SK-MEL-5 (cell line): ENCODE data around the gene MRPS17. TPM values are rescaled to one million over a fixed set of nuclear protein-coding genes. Genes with fewer than 3 reads are reported as not detected.
"Not testable (repeated sequence)": the region's sequence is repeated elsewhere in the genome, so short reads cannot be mapped to it uniquely, and the experiment has no call there.

Experiments used
- DNase-seq: peaks from one replicate; pipeline ENCODE4 v3.0.0-alpha.2; 2016; ENCODE audit warnings: low read depth, low spot score
- in situ Hi-C: cut with HindIII; loops from 2 replicates; pipeline ENCODE4 v1.10.0; 2016; ENCODE audit warnings: low sequenced_read_pairs, high pct_unique_total_duplicates, low pct_unique_long_range_greater_than_20kb
- polyA plus RNA-seq, 2 experiments: library from polyadenylated mRNA; depleted of rRNA; stranded (reverse); fragments of >200 nt; gene quantifications; 2 replicates each; pipeline ENCODE4 v1.2.3, GENCODE V29; 2015
- total RNA-seq: library from RNA; depleted of rRNA; stranded (reverse); fragments of >200 nt; shearing (Covaris generic); gene quantifications from 2 replicates; pipeline ENCODE4 v1.2.3, GENCODE V29; 2014; rRNA removed

The MRPS17 gene
- total RNA-seq: 32.2 and 34.3 TPM in 2 replicates
- polyA plus RNA-seq (2015; cell fraction: cytosol; rRNA removed): 15.5 and 16.5 TPM in 2 replicates
- 2.9 and 7.1 TPM in 2 replicates for polyA plus RNA-seq (2015; cell fraction: nucleus; rRNA removed)

GRCh38 chr7:55951637-55952351 lies at the start of gene MRPS17:
Gene MRPS17, plus strand, starts transcription at chr7:55951877. Its CDS starts 1,319 bp downstream, at chr7:55953196.
- peak; percentile 93 for DNase-seq
- in situ Hi-C loops: no loop called here

GRCh38 chr7:55903985-55904759 lies 47.5 kb upstream of the MRPS17 start:
- in situ Hi-C loops: no loop called here
- DNase-seq: no peak

- peak; percentile 19 for DNase-seq
- in situ Hi-C loops: no loop called here
Measured at GRCh38 chr7:55912748-55913158, 38.9 kb upstream of the MRPS17 start.

- DNase-seq: no peak
- in situ Hi-C loops: no loop called here
Measured at GRCh38 chr7:55917771-55918170, 33.9 kb upstream of the MRPS17 start.

- no peak for DNase-seq
- in situ Hi-C loops: no loop called here
Measured at GRCh38 chr7:55928006-55928767, 23.5 kb upstream of the MRPS17 start.

- in situ Hi-C loops: no loop called here
- DNase-seq: no peak
Measured at GRCh38 chr7:55931421-55932151, 20.1 kb upstream of the MRPS17 start.

- in situ Hi-C loops: no loop called here
- no peak for DNase-seq
Measured at GRCh38 chr7:55939514-55940123, 12.1 kb upstream of the MRPS17 start.

- in situ Hi-C loops: no loop called here
- no peak for DNase-seq
Measured at GRCh38 chr7:55946545-55946944, 5.1 kb upstream of the MRPS17 start.

GRCh38 chr7:55952352-55952671 lies 635 bp downstream of the MRPS17 start:
- in situ Hi-C loops: not testable (repeated sequence)

GRCh38 chr7:55953707-55954475 lies 2.2 kb downstream of the MRPS17 start:
- in situ Hi-C loops: no loop called here
- DNase-seq: no peak

More at GRCh38 chr7:55952352-55952671, 635 bp downstream of the MRPS17 start:
- not testable (repeated sequence) for DNase-seq

- in situ Hi-C loops: no loop called here
- DNase-seq: no peak
Measured at GRCh38 chr7:55957190-55957589, 5.5 kb downstream of the MRPS17 start.

- in situ Hi-C loops: no loop called here
- DNase-seq: no peak
Measured at GRCh38 chr7:55962014-55962413, 10.3 kb downstream of the MRPS17 start.

- DNase-seq: no peak
Measured at GRCh38 chr7:55963584-55964168, 12.0 kb downstream of the MRPS17 start.

GRCh38 chr7:55964261-55965099 lies 12.8 kb downstream of the MRPS17 start, which contains the start of gene NIPSNAP2:
Gene NIPSNAP2, plus strand, starts transcription at chr7:55964585. Its CDS starts 25 bp downstream, at chr7:55964610.
- in situ Hi-C loops: no loop called here
- peak; percentile 64 for DNase-seq

More at GRCh38 chr7:55963584-55964168, 12.0 kb downstream of the MRPS17 start:
- in situ Hi-C loops: no loop called here

GRCh38 chr7:55965100-55965470 lies 13.4 kb downstream of the MRPS17 start:
- peak; percentile 51 for DNase-seq
- in situ Hi-C loops: no loop called here
